ENCODE measurements around the gene MRTFA.

- TF ChIP-seq CTCF (IDR thresholded peaks at IDR 0.05): no peak
- no peak for TF ChIP-seq POLR2A (IDR thresholded peaks at IDR 0.05)
These were observed 24.2 kb downstream of the MRTFA start for GRCh38 chr22:40612291-40612751.

Data from thyroid gland (tissue), 4 donors.